GM19351 (cell line): Measurements from ENCODE around the gene GPC6.
"Not testable (repeated sequence)": the region's sequence is repeated elsewhere in the genome, so short reads cannot be mapped to it uniquely, and the experiment has no call there.

Experiments
- ATAC-seq: cut with Tn5 transposase; IDR thresholded peaks from one replicate; pipeline ENCODE4 v1.9.1; 2021; ENCODE audit warnings: mild to moderate bottlenecking, moderate library complexity; ENCODE audit not compliant: unreplicated experiment

The GPC6 gene

GRCh38 chr13:93226623-93227279 is at the start of gene GPC6:
TSS of gene GPC6 (plus strand) at chr13:93226807.
- ATAC-seq = no peak

GRCh38 chr13:93180356-93180969 is 46.1 kb upstream of the GPC6 start:
- no peak for ATAC-seq

GRCh38 chr13:93182406-93182805 is 44.2 kb upstream of the GPC6 start:
- ATAC-seq = no peak

- ATAC-seq = no peak
These were observed 43.3 kb upstream of the GPC6 start for GRCh38 chr13:93183302-93183701.

- no peak for ATAC-seq
These were observed 36.6 kb upstream of the GPC6 start for GRCh38 chr13:93190006-93190405.

- ATAC-seq = no peak
These were observed 32.9 kb upstream of the GPC6 start for GRCh38 chr13:93193682-93194081.

GRCh38 chr13:93199856-93200255 is 26.8 kb upstream of the GPC6 start:
- no peak for ATAC-seq

- ATAC-seq = no peak
These were observed 26.0 kb upstream of the GPC6 start for GRCh38 chr13:93200626-93201025.

- no peak for ATAC-seq
These were observed 24.5 kb upstream of the GPC6 start for GRCh38 chr13:93201992-93202558.

- ATAC-seq = not testable (repeated sequence)
These were observed 19.7 kb upstream of the GPC6 start for GRCh38 chr13:93206778-93207392.

GRCh38 chr13:93216122-93216521 is 10.5 kb upstream of the GPC6 start:
- no peak for ATAC-seq

GRCh38 chr13:93217721-93218261 is 8.8 kb upstream of the GPC6 start:
- ATAC-seq = no peak

GRCh38 chr13:93218583-93218982 is 8.0 kb upstream of the GPC6 start:
- ATAC-seq = no peak

- ATAC-seq = no peak
These were observed 6.5 kb upstream of the GPC6 start for GRCh38 chr13:93220073-93220472.

- no peak for ATAC-seq
These were observed 3.6 kb upstream of the GPC6 start for GRCh38 chr13:93222976-93223375.

- no peak for ATAC-seq
These were observed 2.1 kb upstream of the GPC6 start for GRCh38 chr13:93224535-93224934.

GRCh38 chr13:93225610-93226009 is 997 bp upstream of the GPC6 start:
- no peak for ATAC-seq

GRCh38 chr13:93226065-93226622 is 463 bp upstream of the GPC6 start:
- ATAC-seq = no peak

- no peak for ATAC-seq
These were observed 772 bp downstream of the GPC6 start for GRCh38 chr13:93227280-93227877.

- ATAC-seq = no peak
These were observed 1.5 kb downstream of the GPC6 start for GRCh38 chr13:93227878-93228642.

- ATAC-seq = no peak
These were observed 2.0 kb downstream of the GPC6 start for GRCh38 chr13:93228643-93228937.
